ENCODE measurements around the gene AAMP.

The AAMP gene

GRCh38 chr2:218221000-218221399 lies 48.9 kb downstream of the AAMP start:
- DNase-seq (ENCODE audit: low read depth in 2 of 2), result no peak

GRCh38 chr2:218219934-218220333 lies 50.0 kb downstream of the AAMP start:
- DNase-seq (ENCODE audit: low read depth in 2 of 2), result no peak

GRCh38 chr2:218218268-218219185 lies 51.4 kb downstream of the AAMP start:
- no peak for DNase-seq (ENCODE audit: low read depth in 2 of 2)

GRCh38 chr2:218217360-218218267 lies 52.3 kb downstream of the AAMP start:
- no peak for DNase-seq (ENCODE audit: low read depth in 2 of 2)

DNA sequence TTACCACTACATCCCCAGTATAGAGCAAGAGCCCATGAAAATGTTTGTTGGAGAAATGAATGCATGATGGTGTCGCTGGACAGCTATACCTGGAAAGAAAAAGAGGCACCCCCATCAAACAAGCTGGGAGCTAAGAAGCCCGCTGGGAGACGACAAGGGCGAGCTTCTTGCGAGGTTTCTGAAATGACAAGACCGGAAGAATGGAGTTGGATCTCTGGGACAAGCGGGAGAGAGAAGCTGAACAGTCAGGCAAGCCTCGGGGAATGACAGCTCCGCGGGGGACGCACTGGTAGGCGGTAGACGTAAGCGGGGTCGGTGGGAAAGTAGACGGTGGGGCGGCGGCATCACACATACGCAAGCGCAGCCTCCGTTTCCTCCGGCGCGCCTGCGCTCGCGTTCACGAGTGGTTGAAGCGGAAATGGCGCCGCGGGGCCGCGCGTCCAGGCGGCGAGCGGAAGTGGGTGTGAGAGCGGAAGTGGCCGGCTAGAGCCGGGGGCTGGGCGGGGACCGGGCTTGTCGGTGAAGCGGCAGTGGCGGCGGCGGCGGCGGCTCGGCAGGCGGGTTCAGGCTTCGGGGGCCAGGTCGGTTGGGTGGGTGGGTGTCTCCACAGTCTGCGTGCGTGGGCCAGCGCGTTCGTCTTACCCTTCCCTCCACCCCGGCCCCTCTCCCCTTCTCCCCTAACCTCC lies 53.1 kb downstream of the AAMP start, which contains the start of gene ARPC2:
TSS of gene ARPC2 (plus strand) at position 516 of the 686 bp plus-strand sequence. CDS start 282 bp downstream, outside the sequence.
- DNase-seq (ENCODE audit: low read depth in 2 of 2), result peak; percentile 80 to 84

GRCh38 chr2:218216336-218216673 lies 53.6 kb downstream of the AAMP start:
- no peak for DNase-seq (ENCODE audit: low read depth in 2 of 2)

All from fibroblast of skin of left biceps (primary cell).